KOPT-K1 (cell line): ENCODE data around the gene FRAS1.

Source experiments
- H3K27ac ChIP-seq: fragments of 200-600 bp; sonication (generic); 2 replicates; pipeline ENCODE4 v1.5.1; 2016; ENCODE audit warnings: antibody characterized with exemption, mild to moderate bottlenecking, low read depth, low read length; ENCODE audit not compliant: poor library complexity, severe bottlenecking
- H3K36me3 ChIP-seq: fragments of 200-600 bp; sonication (generic); 2 replicates; pipeline ENCODE4 v1.5.1; 2017; ENCODE audit warnings: antibody characterized with exemption, mild to moderate bottlenecking, low read length, moderate library complexity; ENCODE audit not compliant: insufficient read depth
- H3K9me3 ChIP-seq: fragments of 200-600 bp; sonication (generic); 2 replicates; pipeline ENCODE4 v1.5.1; 2017; ENCODE audit warnings: antibody characterized with exemption, low read length, mild to moderate bottlenecking; ENCODE audit not compliant: insufficient read depth, poor library complexity, severe bottlenecking

The FRAS1 gene

GRCh38 chr4:78129383-78130108 lies 72.4 kb downstream of the FRAS1 start:
- Histone ChIP-seq H3K9me3 (no peaks in the 10 kb centered on the region), H3K36me3 (no peaks in the 10 kb centered on the region), H3K27ac (no peak overlapping the region)

GRCh38 chr4:78131403-78131802 lies 74.3 kb downstream of the FRAS1 start:
- no peaks in the 10 kb centered on the region for H3K36me3 ChIP-seq
- no peak overlapping the region for H3K27ac ChIP-seq
- no peaks in the 10 kb centered on the region for H3K9me3 ChIP-seq

GRCh38 chr4:78136109-78137081 lies 79.3 kb downstream of the FRAS1 start:
- Histone ChIP-seq H3K36me3 (no peaks in the 10 kb centered on the region), H3K9me3 (no peaks in the 10 kb centered on the region), H3K27ac (no peak overlapping the region)

GRCh38 chr4:78137532-78137931 lies 80.4 kb downstream of the FRAS1 start:
- Histone ChIP-seq H3K36me3 (no peaks in the 10 kb centered on the region), H3K27ac (no peak overlapping the region), H3K9me3 (no peaks in the 10 kb centered on the region)

- Histone ChIP-seq H3K36me3 (no peaks in the 10 kb centered on the region), H3K27ac (no peak overlapping the region), H3K9me3 (no peaks in the 10 kb centered on the region)
Measured at GRCh38 chr4:78138252-78138651, 81.1 kb downstream of the FRAS1 start.

- H3K9me3 ChIP-seq = no peaks in the 10 kb centered on the region
- no peak overlapping the region for H3K27ac ChIP-seq
- no peaks in the 10 kb centered on the region for H3K36me3 ChIP-seq
Measured at GRCh38 chr4:78143634-78144033, 86.5 kb downstream of the FRAS1 start.

GRCh38 chr4:78145008-78145407 lies 87.9 kb downstream of the FRAS1 start:
- H3K27ac ChIP-seq = no peak overlapping the region
- H3K36me3 ChIP-seq = no peaks in the 10 kb centered on the region
- H3K9me3 ChIP-seq = no peaks in the 10 kb centered on the region

- no peaks in the 10 kb centered on the region for H3K36me3 ChIP-seq
- H3K9me3 ChIP-seq = no peaks in the 10 kb centered on the region
- H3K27ac ChIP-seq = no peak overlapping the region
Measured at GRCh38 chr4:78145622-78146021, 88.5 kb downstream of the FRAS1 start.

GRCh38 chr4:78149751-78150542 lies 92.8 kb downstream of the FRAS1 start:
- Histone ChIP-seq H3K9me3 (no peaks in the 10 kb centered on the region), H3K27ac (no peak overlapping the region), H3K36me3 (no peaks in the 10 kb centered on the region)

- no peaks in the 10 kb centered on the region for H3K36me3 ChIP-seq
- no peaks in the 10 kb centered on the region for H3K9me3 ChIP-seq
- H3K27ac ChIP-seq = no peak overlapping the region
Measured at GRCh38 chr4:78150543-78150864, 93.4 kb downstream of the FRAS1 start.

GRCh38 chr4:78152795-78153194 lies 95.7 kb downstream of the FRAS1 start:
- no peaks in the 10 kb centered on the region for H3K36me3 ChIP-seq
- no peaks in the 10 kb centered on the region for H3K9me3 ChIP-seq
- no peak overlapping the region for H3K27ac ChIP-seq

GRCh38 chr4:78154972-78155590 lies 98.0 kb downstream of the FRAS1 start:
- Histone ChIP-seq H3K36me3 (no peaks in the 10 kb centered on the region), H3K27ac (no peak overlapping the region), H3K9me3 (no peaks in the 10 kb centered on the region)

GRCh38 chr4:78155616-78156105 lies 98.5 kb downstream of the FRAS1 start:
- Histone ChIP-seq H3K36me3 (no peaks in the 10 kb centered on the region), H3K27ac (no peak overlapping the region)

GRCh38 chr4:78156520-78156919 lies 99.4 kb downstream of the FRAS1 start:
- H3K9me3 ChIP-seq = no peaks in the 10 kb centered on the region
- no peak overlapping the region for H3K27ac ChIP-seq
- H3K36me3 ChIP-seq = no peaks in the 10 kb centered on the region

More at GRCh38 chr4:78155616-78156105, 98.5 kb downstream of the FRAS1 start:
- no peaks in the 10 kb centered on the region for H3K9me3 ChIP-seq
